H1 (cell line): Measurements from ENCODE around the gene GMEB2. TPM values are rescaled to one million over a fixed set of nuclear protein-coding genes. Genes with fewer than 3 reads are reported as not detected.

ENCODE experiments used
- CTCF ChIA-PET: fragments of 300-600 bp; sonication (Branson Sonifier 250); formaldehyde crosslinking; loops from one replicate; lab custom pipeline; 2021; ENCODE audit not compliant: partially characterized antibody; lab: Charles Lee
- POLR2A ChIA-PET: fragments of 300-600 bp; sonication (Branson Sonifier 250); formaldehyde crosslinking; loops from one replicate; lab custom pipeline; 2021; ENCODE audit warnings: inconsistent platforms; ENCODE audit not compliant: partially characterized antibody; lab: Charles Lee
- DNase-seq, 2 experiments: peaks; one replicate each; pipeline versions ENCODE4 v3.0.0 to v3.0.0-alpha.2; 2010 to 2022; ENCODE audit warnings: low spot score in 2 of 2, low read depth in 1 of 2, mixed read lengths in 1 of 2
- FAIRE-seq: peaks from 2 replicates; lab custom pipeline; 2011; peaks lifted over from hg19 to GRCh38; lab: Jason Lieb, UNC
- H2AFZ ChIP-seq: 2 replicates; pipeline ENCODE4 v1.8.1; 2012; ENCODE audit warnings: low read length, inconsistent platforms
- H2AK5ac ChIP-seq: 2 replicates; pipeline ENCODE4 v1.6.1; 2013; ENCODE audit warnings: low read depth, low read length
- H2BK120ac ChIP-seq: replicated peaks from 2 replicates; pipeline ENCODE3; 2013; ENCODE audit warnings: low read depth, low read length, inconsistent platforms
- H2BK12ac ChIP-seq: 2 replicates; pipeline ENCODE4 v1.6.1; 2013; ENCODE audit warnings: low read depth, low read length
- H2BK15ac ChIP-seq: 2 replicates; pipeline ENCODE4 v1.6.1; 2013; ENCODE audit warnings: low read length
- H2BK20ac ChIP-seq: 2 replicates; pipeline ENCODE4 v1.6.1; 2013; ENCODE audit warnings: low read length
- H2BK5ac ChIP-seq: 2 replicates; pipeline ENCODE4 v1.6.1; 2013; ENCODE audit warnings: low read depth, low read length
- H3K14ac ChIP-seq: 2 replicates; pipeline ENCODE4 v1.6.1; 2013; ENCODE audit warnings: inconsistent platforms; ENCODE audit not compliant: insufficient read length
- H3K18ac ChIP-seq: 2 replicates; pipeline ENCODE4 v1.6.1; 2013; ENCODE audit warnings: low read length; ENCODE audit errors: extremely low read depth
- H3K23ac ChIP-seq: 2 replicates; pipeline ENCODE4 v1.6.1; 2013; ENCODE audit warnings: inconsistent platforms; ENCODE audit not compliant: insufficient read length
- H3K23me2 ChIP-seq: 2 replicates; pipeline ENCODE4 v1.6.1; 2013; ENCODE audit warnings: low read depth, low read length
- H3K27ac ChIP-seq: 2 replicates; pipeline ENCODE4 v1.6.1; 2011; ENCODE audit warnings: low read depth, low read length, inconsistent platforms
- H3K27me3 ChIP-seq, 4 experiments: replicated peaks in 1 of 4; 1 replicate in 1 of 4; 2 replicates in 3 of 4; pipeline versions ENCODE4 v1.6.1 to v1.8.1; 2011 to 2013; ENCODE audit warnings: low read length in 3 of 4, mild to moderate bottlenecking in 3 of 4, inconsistent platforms in 2 of 4, mixed read lengths in 2 of 4, moderate library complexity in 1 of 4; ENCODE audit not compliant: control insufficient read depth in 3 of 4, insufficient read depth in 3 of 4; ENCODE audit errors: extremely low read depth in 1 of 4
- H3K36me3 ChIP-seq, 4 experiments: 2 replicates each; pipeline versions ENCODE4 v1.6.1 to v1.8.1; 2011 to 2013; ENCODE audit warnings: mild to moderate bottlenecking in 4 of 4, low read length in 3 of 4, moderate library complexity in 2 of 4, control low read depth in 1 of 4, inconsistent platforms in 1 of 4; ENCODE audit not compliant: insufficient read depth in 4 of 4, control insufficient read depth in 2 of 4
- H3K4ac ChIP-seq: replicated peaks from 2 replicates; pipeline ENCODE3; 2013; ENCODE audit warnings: low read length, low read depth, mixed read lengths, inconsistent platforms; ENCODE audit not compliant: insufficient read length
- H3K4me1 ChIP-seq, 4 experiments: replicated peaks in 1 of 4; 1 replicate in 1 of 4; 2 replicates in 3 of 4; pipeline versions ENCODE4 v1.6.1 to v1.8.1; 2011 to 2013; ENCODE audit warnings: low read length in 3 of 4, inconsistent platforms in 2 of 4, mixed read lengths in 1 of 4; ENCODE audit not compliant: insufficient read depth in 4 of 4, control insufficient read depth in 3 of 4
- H3K4me2 ChIP-seq, 2 experiments: 2 replicates each; pipeline versions ENCODE4 v1.6.1 to v1.8.1; 2011 to 2013; ENCODE audit warnings: low read depth in 2 of 2, low read length in 2 of 2, control low read depth in 1 of 2, inconsistent platforms in 1 of 2, mild to moderate bottlenecking in 1 of 2; ENCODE audit not compliant: insufficient read depth in 1 of 2
- H3K4me3 ChIP-seq, 4 experiments: fragments of 200-600, 300-600 bp in 1 of 4; sonication (generic), shearing (Covaris generic), sonication (Bioruptor Twin) in 1 of 4; 2 replicates each; pipeline versions ENCODE4 v1.5.1 to v1.8.1; 2011 to 2016; ENCODE audit warnings: low read length in 4 of 4, low read depth in 3 of 4, control low read depth in 2 of 4, inconsistent platforms in 2 of 4, mild to moderate bottlenecking in 2 of 4, mixed read lengths in 1 of 4, moderate library complexity in 1 of 4; ENCODE audit not compliant: insufficient read depth in 2 of 4; ENCODE audit errors: extremely low read depth in 1 of 4
- H3K56ac ChIP-seq: replicated peaks from 2 replicates; pipeline ENCODE3; 2013; ENCODE audit warnings: low read depth, mild to moderate bottlenecking, mixed read lengths, low read length, inconsistent platforms; ENCODE audit not compliant: insufficient read length
- H3K79me1 ChIP-seq: 2 replicates; pipeline ENCODE4 v1.6.1; 2013; ENCODE audit warnings: low read depth, low read length, control low read depth
- H3K79me2 ChIP-seq, 2 experiments: 2 replicates each; pipeline versions ENCODE4 v1.6.1 to v1.8.1; 2012 to 2013; ENCODE audit warnings: low read length in 2 of 2, mild to moderate bottlenecking in 2 of 2, inconsistent platforms in 1 of 2; ENCODE audit not compliant: insufficient read depth in 2 of 2, control insufficient read depth in 1 of 2
- H3K9ac ChIP-seq, 4 experiments: replicated peaks in 1 of 4; 1 replicate in 1 of 4; 2 replicates in 3 of 4; pipeline versions ENCODE4 v1.6.1 to v1.8.1; 2011 to 2013; ENCODE audit warnings: low read depth in 3 of 4, low read length in 3 of 4, control low read depth in 2 of 4, mild to moderate bottlenecking in 2 of 4, moderate library complexity in 2 of 4, inconsistent platforms in 1 of 4; ENCODE audit errors: extremely low read depth in 1 of 4
- H3K9me3 ChIP-seq, 2 experiments: 2 replicates each; pipeline versions ENCODE4 v1.6.1 to v1.8.1; 2012 to 2013; ENCODE audit warnings: mild to moderate bottlenecking in 2 of 2, moderate library complexity in 2 of 2, control low read depth in 1 of 2, inconsistent platforms in 1 of 2, low read depth in 1 of 2, low read length in 1 of 2, mixed read lengths in 1 of 2; ENCODE audit not compliant: insufficient read depth in 2 of 2
- H4K20me1 ChIP-seq, 2 experiments: replicated peaks in 1 of 2; 2 replicates each; pipeline versions ENCODE3 to v1.8.1; 2011 to 2013; ENCODE audit warnings: inconsistent platforms in 2 of 2, low read length in 2 of 2, mild to moderate bottlenecking in 1 of 2; ENCODE audit not compliant: insufficient read depth in 2 of 2, control insufficient read depth in 1 of 2
- H4K5ac ChIP-seq: 2 replicates; pipeline ENCODE4 v1.6.1; 2013; ENCODE audit warnings: low read length, low read depth, mixed read lengths, inconsistent platforms; ENCODE audit not compliant: insufficient read length
- H4K8ac ChIP-seq: 2 replicates; pipeline ENCODE4 v1.8.0; 2013; ENCODE audit warnings: mild to moderate bottlenecking, moderate library complexity, low read length, inconsistent platforms; ENCODE audit not compliant: insufficient read depth; ENCODE audit errors: extremely low read depth
- H4K91ac ChIP-seq: replicated peaks from 2 replicates; pipeline ENCODE3; 2013; ENCODE audit warnings: low read length, mixed read lengths, inconsistent platforms; ENCODE audit not compliant: insufficient read length
- EP300 ChIP-seq, 2 experiments: IDR thresholded peaks; 1 replicate in 1 of 2; 2 replicates in 1 of 2; pipeline ENCODE4 v1.6.1; 2011 to 2012; ENCODE audit warnings: low read depth in 2 of 2, low read length in 2 of 2, mild to moderate bottlenecking in 2 of 2, borderline replicate concordance in 1 of 2, inconsistent platforms in 1 of 2, moderate library complexity in 1 of 2
- FOSL1 ChIP-seq: IDR thresholded peaks from 2 replicates; pipeline ENCODE4 v1.6.1; 2011; ENCODE audit warnings: mild to moderate bottlenecking, low read depth, low read length, moderate library complexity; ENCODE audit not compliant: insufficient read depth
- GABPA ChIP-seq: IDR thresholded peaks from 2 replicates; pipeline ENCODE4 v1.6.1; 2011; ENCODE audit warnings: mild to moderate bottlenecking, low read length, moderate library complexity, borderline replicate concordance; ENCODE audit not compliant: insufficient read depth
- POLR2AphosphoS5 ChIP-seq: IDR thresholded peaks from 2 replicates; pipeline ENCODE4 v1.6.1; 2011; ENCODE audit warnings: low read depth, low read length
- POU5F1 ChIP-seq: IDR thresholded peaks from 2 replicates; pipeline ENCODE4 v1.6.1; 2011; ENCODE audit warnings: low read depth, mild to moderate bottlenecking, low read length, moderate library complexity
- TAF1 ChIP-seq: IDR thresholded peaks from 2 replicates; pipeline ENCODE4 v1.6.1; 2011; ENCODE audit warnings: mild to moderate bottlenecking, low read depth, low read length
- WGBS, 2 experiments: shearing (Covaris generic) in 1 of 2; methylation state at CpG; one replicate each; pipeline versions ENCODE4 v1.1.6 to v1.1.7; 2013 to 2015; ENCODE audit warnings: low lambda C conversion rate in 2 of 2, mixed read lengths in 2 of 2, inconsistent platforms in 1 of 2, low coverage in 1 of 2, missing lambda C conversion rate in 1 of 2; ENCODE audit not compliant: insufficient replicate concordance in 2 of 2, insufficient coverage in 1 of 2, insufficient read length in 1 of 2; ENCODE audit errors: extremely low coverage in 1 of 2, missing lambda C conversion rate in 1 of 2; 5-methylcytosine and 5-hydroxymethylcytosine counted together
- polyA plus RNA-seq, 7 experiments: library from polyadenylated mRNA; depleted of rRNA in 3 of 7; stranded (reverse) in 5 of 7; unstranded in 2 of 7; fragments of >200 nt in 5 of 7; fragments of 200-250 nt in 2 of 7; gene quantifications; 1 replicate in 5 of 7; 2 replicates in 1 of 7; 4 replicates in 1 of 7; pipeline versions ENCODE4 v1.2.1 to v1.2.3, GENCODE V29; 2011 to 2013; ENCODE audit warnings: missing spikeins in 2 of 7, mixed read lengths in 2 of 7
- total RNA-seq: library from RNA; stranded (reverse); fragmentation: NEBNext Ultra II Directional; extraction: Animal tissue kit (Norgen Biotek cat#: 25700); gene quantifications from 2 replicates; pipeline ENCODE4 v1.2.1, GENCODE V29; 2021

GMEB2 gene
- total and polyA plus RNA-seq, 2 of the 8 experiments (the other 6 are each of a cell fraction or from before 2014, with no cell fraction given): 12.9 to 14.2 TPM

DNA sequence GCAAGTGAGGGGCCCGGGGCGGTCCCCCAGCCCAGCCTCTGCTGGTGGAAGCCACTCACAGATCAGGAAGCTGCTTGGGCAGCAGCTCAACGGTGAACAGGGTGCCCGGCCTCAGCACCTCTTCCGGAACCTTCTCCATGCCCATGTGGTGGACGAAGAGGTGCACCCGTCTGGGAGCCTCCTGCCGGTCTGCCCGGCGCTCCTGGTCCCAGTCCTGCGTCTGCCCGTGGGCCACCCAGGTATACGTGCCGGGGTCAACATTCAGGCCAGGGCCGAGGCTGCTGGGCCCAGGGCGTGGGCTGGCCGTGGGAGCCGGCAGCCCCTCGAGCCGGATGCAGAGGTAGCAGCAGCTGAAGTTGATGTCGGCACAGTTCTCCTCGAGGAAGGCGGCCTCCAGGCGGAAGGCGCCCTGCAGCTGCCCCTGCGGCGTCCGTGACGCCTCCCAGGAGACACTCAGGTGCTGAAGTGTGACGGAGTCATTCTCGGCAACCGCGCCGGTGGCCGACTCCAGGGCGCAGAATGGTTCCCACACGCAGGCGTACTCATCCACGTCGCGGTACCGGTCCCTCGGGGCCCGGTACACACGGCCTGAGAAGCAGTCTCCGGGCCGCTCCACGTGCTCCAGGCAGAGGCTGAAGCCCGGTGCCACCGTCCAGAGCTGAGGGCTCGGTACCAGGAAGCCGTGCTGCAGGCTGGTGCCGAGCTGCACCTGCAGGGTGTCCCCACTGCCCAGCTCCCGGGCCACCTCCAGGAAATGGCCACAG lies 64.3 kb downstream of the GMEB2 start:
- Histone ChIP-seq H3K4me1 (no peaks in the 10 kb centered on the region), H4K20me1 (no peaks in the 10 kb centered on the region), H2AK5ac (no peak overlapping the region), H3K4me2 (no peak overlapping the region), H3K14ac (no peak overlapping the region), H3K79me1 (no peaks in the 10 kb centered on the region), H2BK12ac (no peak overlapping the region), H3K9ac (no peak overlapping the region)
- CTCF ChIA-PET: interaction anchor here (0.8 to 1.7 kb wide), 5 partner anchors 11 to 372 kb away, joined by 3 to 7 read pairs (median 3); partner anchors contain the start of gene PTK6
- 91% methylated on average over 33 of the region's 54 CpGs; no CpG with 5 or more reads in 1 of the 2 experiments for whole genome bisulfite sequencing, 2 experiments
- no peak for TF ChIP-seq GABPA
- TF ChIP-seq EP300 (IDR thresholded peaks at IDR 0.05; ENCODE audit: borderline replicate concordance in 1 of 2, low read depth in 2 of 2, low read length in 2 of 2): no peak
- TF ChIP-seq POU5F1: no peak
- TF ChIP-seq POLR2AphosphoS5: no peak
- no peak for TF ChIP-seq TAF1
- no peak for TF ChIP-seq FOSL1
- TF ChIP-seq, all 59 proteins: peak for 0
- Histone ChIP-seq H2BK5ac (no peak overlapping the region), H3K36me3 (no peaks in the 10 kb centered on the region; a peak in 4 of 8 replicates), H3K4me3 (no peak overlapping the region), H4K5ac (no peak overlapping the region), H3K4ac (no peak overlapping the region), H3K18ac (no peak overlapping the region), H2BK15ac (no peak overlapping the region), H2BK20ac (no peak overlapping the region), H3K23me2 (no peaks in the 10 kb centered on the region), H3K27me3 (no peaks in the 10 kb centered on the region), H4K8ac (no peak overlapping the region), H2BK120ac (no peak overlapping the region), H3K27ac (no peak overlapping the region), H3K23ac (no peak overlapping the region), H4K91ac (no peak overlapping the region), H3K56ac (no peak overlapping the region), H3K9me3 (no peaks in the 10 kb centered on the region), H2AFZ (no peak overlapping the region), H3K79me2 (no peaks in the 10 kb centered on the region)
- FAIRE-seq: no peak
- no peak for DNase-seq
- POLR2A ChIA-PET: interaction anchor here (1.2 kb wide), 1 partner anchor 31 kb away, joined by 3 read pairs; no protein-coding TSS in a partner anchor
